Pons (tissue), 1 donor: ENCODE results near the gene PLCH2.
A peak's percentile ranks its signal among the peaks of the same experiment; 100 is the strongest.

Experiments
- DNase-seq: peaks from one replicate; pipeline ENCODE4 v3.0.0-alpha.2; 2016; ENCODE audit warnings: low spot score

Gene PLCH2

GRCh38 chr1:2479618-2480017, 3.5 kb downstream of the PLCH2 start:
- DNase-seq = no peak

GRCh38 chr1:2480236-2480985, 4.3 kb downstream of the PLCH2 start:
- no peak for DNase-seq

- no peak for DNase-seq
Measured at GRCh38 chr1:2480986-2481364, 4.9 kb downstream of the PLCH2 start.

GRCh38 chr1:2481885-2482284, 5.8 kb downstream of the PLCH2 start:
- DNase-seq = no peak

GRCh38 chr1:2482588-2482987, 6.5 kb downstream of the PLCH2 start:
- no peak for DNase-seq

- DNase-seq = no peak
Measured at GRCh38 chr1:2483026-2483425, 6.9 kb downstream of the PLCH2 start.

GRCh38 chr1:2483970-2484369, 7.9 kb downstream of the PLCH2 start:
- no peak for DNase-seq

GRCh38 chr1:2486041-2486440, 10.0 kb downstream of the PLCH2 start:
- DNase-seq = no peak

- no peak for DNase-seq
Measured at GRCh38 chr1:2486558-2486957, 10.5 kb downstream of the PLCH2 start.

- DNase-seq = no peak
Measured at GRCh38 chr1:2488688-2489087, 12.6 kb downstream of the PLCH2 start.

- DNase-seq = no peak
Measured at GRCh38 chr1:2489615-2490014, 13.5 kb downstream of the PLCH2 start.

- no peak for DNase-seq
Measured at GRCh38 chr1:2492091-2492490, 16.0 kb downstream of the PLCH2 start.

GRCh38 chr1:2493218-2493617, 17.1 kb downstream of the PLCH2 start:
- no peak for DNase-seq

GRCh38 chr1:2493691-2494322, 17.7 kb downstream of the PLCH2 start:
- peak; percentile 90 for DNase-seq

GRCh38 chr1:2494323-2494693, 18.2 kb downstream of the PLCH2 start:
- no peak for DNase-seq

GRCh38 chr1:2495026-2495425, 18.9 kb downstream of the PLCH2 start:
- no peak for DNase-seq

GRCh38 chr1:2495546-2495945, 19.5 kb downstream of the PLCH2 start:
- no peak for DNase-seq

- DNase-seq = no peak
Measured at GRCh38 chr1:2496087-2496622, 20.1 kb downstream of the PLCH2 start.

GRCh38 chr1:2496746-2497145, 20.7 kb downstream of the PLCH2 start:
- no peak for DNase-seq

- DNase-seq = no peak
Measured at GRCh38 chr1:2497891-2498290, 21.8 kb downstream of the PLCH2 start.

GRCh38 chr1:2498648-2499047, 22.6 kb downstream of the PLCH2 start:
- DNase-seq = no peak

GRCh38 chr1:2499260-2499659, 23.2 kb downstream of the PLCH2 start:
- no peak for DNase-seq

GRCh38 chr1:2499986-2500596, 24.0 kb downstream of the PLCH2 start:
- DNase-seq = no peak
